GM23248 (cell line): ENCODE results near the gene LRP2BP.

Experiments
- EZH2 ChIP-seq: fragments of 200-600 bp; sonication (generic); IDR thresholded peaks from 2 replicates; pipeline ENCODE4 v1.6.1; 2018; ENCODE audit warnings: antibody characterized with exemption, mild to moderate bottlenecking; ENCODE audit not compliant: insufficient read depth, poor library complexity, severe bottlenecking
- EZH2phosphoT487 ChIP-seq: fragments of 200-600 bp; sonication (generic); IDR thresholded peaks from 2 replicates; pipeline ENCODE4 v1.6.1; 2018; ENCODE audit warnings: antibody characterized with exemption, moderate library complexity, mild to moderate bottlenecking, low read depth; ENCODE audit not compliant: insufficient read depth

GRCh38 chr4:185363251-185363650, 32.5 kb downstream of the LRP2BP start:
- TF ChIP-seq EZH2: no peak
- TF ChIP-seq EZH2phosphoT487: no peak
